Measurements from ENCODE around the gene SLC1A7. TPM values are rescaled to one million over a fixed set of nuclear protein-coding genes. Genes with fewer than 3 reads are reported as not detected.

Gene SLC1A7
- total and polyA plus RNA-seq, 2 experiments from 2014 or later, result not detected

DNA sequence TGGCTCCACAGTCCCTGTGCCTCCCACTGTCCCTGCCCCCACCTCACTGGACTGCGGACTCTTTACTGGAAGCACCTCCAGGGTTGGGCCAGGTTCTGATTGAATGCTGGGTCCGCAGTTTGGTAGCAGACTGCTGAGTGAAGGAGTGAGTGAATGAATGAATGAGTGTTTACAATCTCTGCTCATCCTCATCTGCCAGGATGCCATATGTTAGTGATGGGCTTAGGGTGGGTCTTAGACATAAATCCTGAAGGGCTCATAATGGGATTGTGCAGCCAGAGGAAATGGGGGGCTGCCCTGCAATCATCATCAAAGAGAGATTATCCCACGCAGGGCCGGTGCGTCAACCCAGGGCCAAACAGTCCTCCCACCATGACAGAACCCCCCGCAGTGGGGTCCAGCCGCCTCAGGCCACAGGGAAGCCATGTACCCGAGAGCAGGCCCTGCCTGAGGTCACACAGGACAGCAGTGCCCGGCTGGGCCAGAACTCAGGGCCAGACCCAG lies 26.1 kb downstream of the SLC1A7 start (continued):
- TF ChIP-seq, protein P1, sequence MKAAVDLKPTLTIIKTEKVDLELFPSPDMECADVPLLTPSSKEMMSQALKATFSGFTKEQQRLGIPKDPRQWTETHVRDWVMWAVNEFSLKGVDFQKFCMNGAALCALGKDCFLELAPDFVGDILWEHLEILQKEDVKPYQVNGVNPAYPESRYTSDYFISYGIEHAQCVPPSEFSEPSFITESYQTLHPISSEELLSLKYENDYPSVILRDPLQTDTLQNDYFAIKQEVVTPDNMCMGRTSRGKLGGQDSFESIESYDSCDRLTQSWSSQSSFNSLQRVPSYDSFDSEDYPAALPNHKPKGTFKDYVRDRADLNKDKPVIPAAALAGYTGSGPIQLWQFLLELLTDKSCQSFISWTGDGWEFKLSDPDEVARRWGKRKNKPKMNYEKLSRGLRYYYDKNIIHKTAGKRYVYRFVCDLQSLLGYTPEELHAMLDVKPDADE (IDR thresholded peaks at IDR 0.05), result no peak
- TF ChIP-seq ZNF114 (CRISPR knock-in tag; IDR thresholded peaks at IDR 0.05), result no peak
- no peak for TF ChIP-seq EZH2 (IDR thresholded peaks at IDR 0.05; ENCODE audit: low read depth, unreplicated experiment)
- no peak for TF ChIP-seq POLR2AphosphoS5 (IDR thresholded peaks at IDR 0.05; ENCODE audit: low read depth)
- no peak for TF ChIP-seq NANOG (IDR thresholded peaks at IDR 0.05; ENCODE audit: borderline replicate concordance)
- TF ChIP-seq, protein P2, sequence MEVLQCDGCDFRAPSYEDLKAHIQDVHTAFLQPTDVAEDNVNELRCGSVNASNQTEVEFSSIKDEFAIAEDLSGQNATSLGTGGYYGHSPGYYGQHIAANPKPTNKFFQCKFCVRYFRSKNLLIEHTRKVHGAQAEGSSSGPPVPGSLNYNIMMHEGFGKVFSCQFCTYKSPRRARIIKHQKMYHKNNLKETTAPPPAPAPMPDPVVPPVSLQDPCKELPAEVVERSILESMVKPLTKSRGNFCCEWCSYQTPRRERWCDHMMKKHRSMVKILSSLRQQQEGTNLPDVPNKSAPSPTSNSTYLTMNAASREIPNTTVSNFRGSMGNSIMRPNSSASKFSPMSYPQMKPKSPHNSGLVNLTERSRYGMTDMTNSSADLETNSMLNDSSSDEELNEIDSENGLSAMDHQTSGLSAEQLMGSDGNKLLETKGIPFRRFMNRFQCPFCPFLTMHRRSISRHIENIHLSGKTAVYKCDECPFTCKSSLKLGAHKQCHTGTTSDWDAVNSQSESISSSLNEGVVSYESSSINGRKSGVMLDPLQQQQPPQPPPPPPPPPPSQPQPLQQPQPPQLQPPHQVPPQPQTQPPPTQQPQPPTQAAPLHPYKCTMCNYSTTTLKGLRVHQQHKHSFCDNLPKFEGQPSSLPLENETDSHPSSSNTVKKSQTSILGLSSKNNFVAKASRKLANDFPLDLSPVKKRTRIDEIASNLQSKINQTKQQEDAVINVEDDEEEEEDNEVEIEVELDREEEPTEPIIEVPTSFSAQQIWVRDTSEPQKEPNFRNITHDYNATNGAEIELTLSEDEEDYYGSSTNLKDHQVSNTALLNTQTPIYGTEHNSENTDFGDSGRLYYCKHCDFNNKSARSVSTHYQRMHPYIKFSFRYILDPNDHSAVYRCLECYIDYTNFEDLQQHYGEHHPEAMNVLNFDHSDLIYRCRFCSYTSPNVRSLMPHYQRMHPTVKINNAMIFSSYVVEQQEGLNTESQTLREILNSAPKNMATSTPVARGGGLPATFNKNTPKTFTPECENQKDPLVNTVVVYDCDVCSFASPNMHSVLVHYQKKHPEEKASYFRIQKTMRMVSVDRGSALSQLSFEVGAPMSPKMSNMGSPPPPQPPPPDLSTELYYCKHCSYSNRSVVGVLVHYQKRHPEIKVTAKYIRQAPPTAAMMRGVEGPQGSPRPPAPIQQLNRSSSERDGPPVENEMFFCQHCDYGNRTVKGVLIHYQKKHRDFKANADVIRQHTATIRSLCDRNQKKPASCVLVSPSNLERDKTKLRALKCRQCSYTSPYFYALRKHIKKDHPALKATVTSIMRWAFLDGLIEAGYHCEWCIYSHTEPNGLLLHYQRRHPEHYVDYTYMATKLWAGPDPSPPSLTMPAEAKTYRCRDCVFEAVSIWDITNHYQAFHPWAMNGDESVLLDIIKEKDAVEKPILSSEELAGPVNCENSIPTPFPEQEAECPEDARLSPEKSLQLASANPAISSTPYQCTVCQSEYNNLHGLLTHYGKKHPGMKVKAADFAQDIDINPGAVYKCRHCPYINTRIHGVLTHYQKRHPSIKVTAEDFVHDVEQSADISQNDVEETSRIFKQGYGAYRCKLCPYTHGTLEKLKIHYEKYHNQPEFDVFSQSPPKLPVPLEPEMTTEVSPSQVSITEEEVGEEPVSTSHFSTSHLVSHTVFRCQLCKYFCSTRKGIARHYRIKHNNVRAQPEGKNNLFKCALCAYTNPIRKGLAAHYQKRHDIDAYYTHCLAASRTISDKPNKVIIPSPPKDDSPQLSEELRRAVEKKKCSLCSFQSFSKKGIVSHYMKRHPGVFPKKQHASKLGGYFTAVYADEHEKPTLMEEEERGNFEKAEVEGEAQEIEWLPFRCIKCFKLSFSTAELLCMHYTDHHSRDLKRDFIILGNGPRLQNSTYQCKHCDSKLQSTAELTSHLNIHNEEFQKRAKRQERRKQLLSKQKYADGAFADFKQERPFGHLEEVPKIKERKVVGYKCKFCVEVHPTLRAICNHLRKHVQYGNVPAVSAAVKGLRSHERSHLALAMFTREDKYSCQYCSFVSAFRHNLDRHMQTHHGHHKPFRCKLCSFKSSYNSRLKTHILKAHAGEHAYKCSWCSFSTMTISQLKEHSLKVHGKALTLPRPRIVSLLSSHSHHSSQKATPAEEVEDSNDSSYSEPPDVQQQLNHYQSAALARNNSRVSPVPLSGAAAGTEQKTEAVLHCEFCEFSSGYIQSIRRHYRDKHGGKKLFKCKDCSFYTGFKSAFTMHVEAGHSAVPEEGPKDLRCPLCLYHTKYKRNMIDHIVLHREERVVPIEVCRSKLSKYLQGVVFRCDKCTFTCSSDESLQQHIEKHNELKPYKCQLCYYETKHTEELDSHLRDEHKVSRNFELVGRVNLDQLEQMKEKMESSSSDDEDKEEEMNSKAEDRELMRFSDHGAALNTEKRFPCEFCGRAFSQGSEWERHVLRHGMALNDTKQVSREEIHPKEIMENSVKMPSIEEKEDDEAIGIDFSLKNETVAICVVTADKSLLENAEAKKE (CRISPR knock-in tag; IDR thresholded peaks at IDR 0.05), result no peak
- TF ChIP-seq ZNF331 (CRISPR knock-in tag; IDR thresholded peaks at IDR 0.05; ENCODE audit: low read depth), result no peak
